Breast epithelium (tissue), 4 donors: Measurements from ENCODE around the gene PCP2. TPM values are rescaled to one million over a fixed set of nuclear protein-coding genes. Genes with fewer than 3 reads are reported as not detected.

ENCODE experiments used
- DNase-seq, 2 donors: peaks; one replicate each; pipeline ENCODE4 v3.0.0-alpha.2; 2019; ENCODE audit warnings: low spot score in 2 of 2
- H3K27ac ChIP-seq, 2 donors: fragments of 200-600 bp; sonication (generic) in 1 of 2; one replicate each; pipeline ENCODE4 v1.5.1; 2016 to 2019; ENCODE audit warnings: mild to moderate bottlenecking in 1 of 2
- H3K27me3 ChIP-seq, 2 donors: fragments of 200-600 bp; sonication (generic) in 1 of 2; one replicate each; pipeline versions ENCODE4 v1.5.1 to v1.6.0; 2017 to 2019; ENCODE audit warnings: control low read depth in 1 of 2, mild to moderate bottlenecking in 1 of 2
- H3K36me3 ChIP-seq: fragments of 200-600 bp; one replicate; pipeline ENCODE4 v1.5.1; 2019
- H3K4me1 ChIP-seq, 2 donors: fragments of 200-600 bp; sonication (generic); one replicate each; pipeline ENCODE4 v1.5.1; 2016 to 2019; ENCODE audit warnings: control low read depth in 1 of 2
- H3K4me3 ChIP-seq, 3 donors: fragments of 200-600 bp; sonication (generic); 1 replicate in 2 of 3; 2 replicates in 1 of 3; pipeline ENCODE4 v1.5.1; 2016 to 2019; ENCODE audit warnings: mild to moderate bottlenecking in 3 of 3, moderate library complexity in 2 of 3
- H3K9me3 ChIP-seq, 2 donors: fragments of 200-600 bp; sonication (generic) in 1 of 2; one replicate each; pipeline ENCODE4 v1.5.1; 2016 to 2019; ENCODE audit warnings: control low read depth in 1 of 2
- CTCF ChIP-seq, 3 donors: fragments of 450-650 bp; IDR thresholded peaks; one replicate each; pipeline ENCODE4 v1.5.1; 2016 to 2017; ENCODE audit warnings: antibody characterized with exemption in 3 of 3, mild to moderate bottlenecking in 3 of 3, moderate library complexity in 3 of 3
- POLR2A ChIP-seq: fragments of 450-650 bp; IDR thresholded peaks from one replicate; pipeline ENCODE4 v1.6.1; 2016; ENCODE audit warnings: antibody characterized with exemption, mild to moderate bottlenecking, moderate library complexity
- POLR2AphosphoS5 ChIP-seq, 3 donors: sonication (generic); formaldehyde crosslinking; IDR thresholded peaks; one replicate each; pipeline ENCODE4 v1.6.1; 2017; ENCODE audit warnings: antibody characterized with exemption in 3 of 3
- intact Hi-C: fragments of 100-400 bp; cut with DNase I; formaldehyde crosslinking; loops from one replicate; pipeline ENCODE4 v1.15.1; 2023; ENCODE audit warnings: low total_unique reads
- total RNA-seq, 3 donors: library from RNA; depleted of rRNA; stranded (reverse); fragments of >200 nt; gene quantifications; one replicate each; pipeline ENCODE4 v1.1.0, GENCODE V29; 2016

The PCP2 gene
- total RNA-seq, 3 donors from 2014 or later = 4.9 to 6.7 TPM; not detected in 1

- peaks cover 1 to 2% of the 10 kb centered on the region in 2 donors for H3K4me1 ChIP-seq
- H3K36me3 ChIP-seq = no peaks in the 10 kb centered on the region
- no peak for TF ChIP-seq CTCF (IDR thresholded peaks at IDR 0.05)
- TF ChIP-seq POLR2A = no peak
- TF ChIP-seq POLR2AphosphoS5 (IDR thresholded peaks at IDR 0.05) = no peak
- H3K4me3 ChIP-seq = peak overlapping the region in 2 of 3 donors; percentile 61 to 74
- H3K27ac ChIP-seq = peak overlapping the region; percentile 88 to 92
- H3K9me3 ChIP-seq = no peaks in the 10 kb centered on the region
- DNase-seq = no peak
- intact Hi-C loops = no loop called here
- no peaks in the 10 kb centered on the region for H3K27me3 ChIP-seq
These were observed 2.2 kb upstream of the PCP2 start for GRCh38 chr19:7635670-7636069.

DNA sequence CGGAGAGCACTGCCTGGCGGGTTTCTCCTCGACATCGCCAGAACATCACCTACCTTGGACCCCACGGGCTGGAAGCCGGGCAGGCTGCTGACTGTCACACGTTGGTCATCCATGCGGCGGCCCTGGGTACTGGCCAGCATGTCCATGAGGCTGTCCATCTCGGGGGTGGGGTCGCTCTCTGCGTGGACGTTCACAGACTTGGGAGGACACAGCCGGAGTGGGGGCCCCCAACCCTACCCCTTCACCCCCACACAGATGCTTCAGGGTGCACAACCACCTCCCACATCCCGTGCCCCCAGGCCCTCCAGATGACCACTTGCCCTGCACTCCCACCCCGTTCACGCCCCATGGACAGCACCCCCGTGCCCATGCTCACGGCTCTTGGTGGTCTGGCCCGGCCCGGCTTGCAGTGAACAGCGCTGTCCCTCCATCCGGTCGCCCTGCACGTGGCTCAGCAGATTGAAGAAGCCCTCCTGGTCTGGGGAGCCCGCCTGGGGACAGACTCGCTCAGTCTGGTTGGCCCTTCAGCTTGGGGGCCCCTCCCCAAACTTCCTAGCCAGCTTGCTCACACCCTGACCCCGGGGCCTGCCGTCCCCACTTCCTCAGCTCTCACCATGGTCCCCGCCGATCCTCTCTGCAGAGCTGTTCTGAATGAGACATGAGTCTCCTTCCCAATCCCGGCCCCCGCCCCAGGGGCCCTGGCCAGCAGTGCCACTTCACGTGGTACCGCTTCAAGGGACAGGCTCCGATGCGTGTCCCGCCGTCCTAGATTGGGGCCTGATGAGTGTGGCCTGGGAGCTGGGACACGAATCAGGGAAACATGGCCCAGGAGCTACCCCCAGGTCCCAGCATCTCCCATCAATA is 947 bp downstream of the PCP2 start:
- TF ChIP-seq POLR2AphosphoS5 (IDR thresholded peaks at IDR 0.05) (no peak), POLR2A (no peak), CTCF (IDR thresholded peaks at IDR 0.05) (no peak)
- Histone ChIP-seq H3K36me3 (no peaks in the 10 kb centered on the region), H3K4me1 (peaks cover 5 to 19% of the 10 kb centered on the region in 2 donors), H3K4me3 (no peak overlapping the region), H3K27ac (no peak overlapping the region), H3K27me3 (no peaks in the 10 kb centered on the region), H3K9me3 (no peaks in the 10 kb centered on the region)
- intact Hi-C loops = no loop called here
- no peak for DNase-seq

GRCh38 chr19:7631577-7631976 is 1.9 kb downstream of the PCP2 start:
- H3K9me3 ChIP-seq = no peaks in the 10 kb centered on the region
- no peak overlapping the region for H3K27ac ChIP-seq
- TF ChIP-seq CTCF (IDR thresholded peaks at IDR 0.05) (no peak), POLR2AphosphoS5 (IDR thresholded peaks at IDR 0.05) (no peak), POLR2A (no peak)
- H3K4me3 ChIP-seq = no peak overlapping the region
- DNase-seq = no peak
- H3K27me3 ChIP-seq = no peaks in the 10 kb centered on the region
- intact Hi-C loops = no loop called here
- peaks cover 5 to 19% of the 10 kb centered on the region in 2 donors for H3K4me1 ChIP-seq
- no peaks in the 10 kb centered on the region for H3K36me3 ChIP-seq

- intact Hi-C loops = no loop called here
- Histone ChIP-seq H3K36me3 (no peaks in the 10 kb centered on the region), H3K4me1 (peaks cover 5 to 19% of the 10 kb centered on the region in 2 donors), H3K27ac (peak within 1 kb of the TSS; percentile 89 to 95), H3K27me3 (no peaks in the 10 kb centered on the region), H3K9me3 (no peaks in the 10 kb centered on the region), H3K4me3 (peak within 1 kb of the TSS; percentile 83 to 99 (median 92))
- no peak for TF ChIP-seq CTCF (IDR thresholded peaks at IDR 0.05)
- peak; percentile 35 for TF ChIP-seq POLR2A
- TF ChIP-seq POLR2AphosphoS5 (IDR thresholded peaks at IDR 0.05) = peak; percentile 85 to 97 (median 87)
- DNase-seq = peak; percentile 96 to 99
These were observed 4.0 kb downstream of the PCP2 start, which contains the start of the genes PET100 and XAB2 for GRCh38 chr19:7629347-7630054. TSS of gene PET100 (plus strand) at chr19:7629793. CDS start at chr19:7629834, 41 bp downstream. TSS of gene XAB2 (minus strand) at chr19:7629545. CDS start at chr19:7629527, 18 bp downstream.
